H1 (cell line): Measurements from ENCODE around the gene ZBP1. TPM values are rescaled to one million over a fixed set of nuclear protein-coding genes. Genes with fewer than 3 reads are reported as not detected.

ENCODE experiments used
- CTCF ChIA-PET: fragments of 300-600 bp; sonication (Branson Sonifier 250); formaldehyde crosslinking; loops from one replicate; lab custom pipeline; 2021; ENCODE audit not compliant: partially characterized antibody; lab: Charles Lee
- POLR2A ChIA-PET: fragments of 300-600 bp; sonication (Branson Sonifier 250); formaldehyde crosslinking; loops from one replicate; lab custom pipeline; 2021; ENCODE audit warnings: inconsistent platforms; ENCODE audit not compliant: partially characterized antibody; lab: Charles Lee
- DNase-seq, 2 experiments: peaks; one replicate each; pipeline versions ENCODE4 v3.0.0 to v3.0.0-alpha.2; 2010 to 2022; ENCODE audit warnings: low spot score in 2 of 2, low read depth in 1 of 2, mixed read lengths in 1 of 2
- FAIRE-seq: peaks from 2 replicates; lab custom pipeline; 2011; peaks lifted over from hg19 to GRCh38; lab: Jason Lieb, UNC
- H2AFZ ChIP-seq: 2 replicates; pipeline ENCODE4 v1.8.1; 2012; ENCODE audit warnings: low read length, inconsistent platforms
- H2AK5ac ChIP-seq: 2 replicates; pipeline ENCODE4 v1.6.1; 2013; ENCODE audit warnings: low read depth, low read length
- H2BK120ac ChIP-seq: replicated peaks from 2 replicates; pipeline ENCODE3; 2013; ENCODE audit warnings: low read depth, low read length, inconsistent platforms
- H2BK12ac ChIP-seq: 2 replicates; pipeline ENCODE4 v1.6.1; 2013; ENCODE audit warnings: low read depth, low read length
- H2BK15ac ChIP-seq: 2 replicates; pipeline ENCODE4 v1.6.1; 2013; ENCODE audit warnings: low read length
- H2BK20ac ChIP-seq: 2 replicates; pipeline ENCODE4 v1.6.1; 2013; ENCODE audit warnings: low read length
- H2BK5ac ChIP-seq: 2 replicates; pipeline ENCODE4 v1.6.1; 2013; ENCODE audit warnings: low read depth, low read length
- H3K14ac ChIP-seq: 2 replicates; pipeline ENCODE4 v1.6.1; 2013; ENCODE audit warnings: inconsistent platforms; ENCODE audit not compliant: insufficient read length
- H3K18ac ChIP-seq: 2 replicates; pipeline ENCODE4 v1.6.1; 2013; ENCODE audit warnings: low read length; ENCODE audit errors: extremely low read depth
- H3K23ac ChIP-seq: 2 replicates; pipeline ENCODE4 v1.6.1; 2013; ENCODE audit warnings: inconsistent platforms; ENCODE audit not compliant: insufficient read length
- H3K23me2 ChIP-seq: 2 replicates; pipeline ENCODE4 v1.6.1; 2013; ENCODE audit warnings: low read depth, low read length
- H3K27ac ChIP-seq: 2 replicates; pipeline ENCODE4 v1.6.1; 2011; ENCODE audit warnings: low read depth, low read length, inconsistent platforms
- H3K27me3 ChIP-seq, 4 experiments: replicated peaks in 1 of 4; 1 replicate in 1 of 4; 2 replicates in 3 of 4; pipeline versions ENCODE4 v1.6.1 to v1.8.1; 2011 to 2013; ENCODE audit warnings: low read length in 3 of 4, mild to moderate bottlenecking in 3 of 4, inconsistent platforms in 2 of 4, mixed read lengths in 2 of 4, moderate library complexity in 1 of 4; ENCODE audit not compliant: control insufficient read depth in 3 of 4, insufficient read depth in 3 of 4; ENCODE audit errors: extremely low read depth in 1 of 4
- H3K36me3 ChIP-seq, 4 experiments: 2 replicates each; pipeline versions ENCODE4 v1.6.1 to v1.8.1; 2011 to 2013; ENCODE audit warnings: mild to moderate bottlenecking in 4 of 4, low read length in 3 of 4, moderate library complexity in 2 of 4, control low read depth in 1 of 4, inconsistent platforms in 1 of 4; ENCODE audit not compliant: insufficient read depth in 4 of 4, control insufficient read depth in 2 of 4
- H3K4ac ChIP-seq: replicated peaks from 2 replicates; pipeline ENCODE3; 2013; ENCODE audit warnings: low read length, low read depth, mixed read lengths, inconsistent platforms; ENCODE audit not compliant: insufficient read length
- H3K4me1 ChIP-seq, 4 experiments: replicated peaks in 1 of 4; 1 replicate in 1 of 4; 2 replicates in 3 of 4; pipeline versions ENCODE4 v1.6.1 to v1.8.1; 2011 to 2013; ENCODE audit warnings: low read length in 3 of 4, inconsistent platforms in 2 of 4, mixed read lengths in 1 of 4; ENCODE audit not compliant: insufficient read depth in 4 of 4, control insufficient read depth in 3 of 4
- H3K4me2 ChIP-seq, 2 experiments: 2 replicates each; pipeline versions ENCODE4 v1.6.1 to v1.8.1; 2011 to 2013; ENCODE audit warnings: low read depth in 2 of 2, low read length in 2 of 2, control low read depth in 1 of 2, inconsistent platforms in 1 of 2, mild to moderate bottlenecking in 1 of 2; ENCODE audit not compliant: insufficient read depth in 1 of 2
- H3K4me3 ChIP-seq, 4 experiments: fragments of 200-600, 300-600 bp in 1 of 4; sonication (generic), shearing (Covaris generic), sonication (Bioruptor Twin) in 1 of 4; 2 replicates each; pipeline versions ENCODE4 v1.5.1 to v1.8.1; 2011 to 2016; ENCODE audit warnings: low read length in 4 of 4, low read depth in 3 of 4, control low read depth in 2 of 4, inconsistent platforms in 2 of 4, mild to moderate bottlenecking in 2 of 4, mixed read lengths in 1 of 4, moderate library complexity in 1 of 4; ENCODE audit not compliant: insufficient read depth in 2 of 4; ENCODE audit errors: extremely low read depth in 1 of 4
- H3K56ac ChIP-seq: replicated peaks from 2 replicates; pipeline ENCODE3; 2013; ENCODE audit warnings: low read depth, mild to moderate bottlenecking, mixed read lengths, low read length, inconsistent platforms; ENCODE audit not compliant: insufficient read length
- H3K79me1 ChIP-seq: 2 replicates; pipeline ENCODE4 v1.6.1; 2013; ENCODE audit warnings: low read depth, low read length, control low read depth
- H3K79me2 ChIP-seq, 2 experiments: 2 replicates each; pipeline versions ENCODE4 v1.6.1 to v1.8.1; 2012 to 2013; ENCODE audit warnings: low read length in 2 of 2, mild to moderate bottlenecking in 2 of 2, inconsistent platforms in 1 of 2; ENCODE audit not compliant: insufficient read depth in 2 of 2, control insufficient read depth in 1 of 2
- H3K9ac ChIP-seq, 4 experiments: replicated peaks in 1 of 4; 1 replicate in 1 of 4; 2 replicates in 3 of 4; pipeline versions ENCODE4 v1.6.1 to v1.8.1; 2011 to 2013; ENCODE audit warnings: low read depth in 3 of 4, low read length in 3 of 4, control low read depth in 2 of 4, mild to moderate bottlenecking in 2 of 4, moderate library complexity in 2 of 4, inconsistent platforms in 1 of 4; ENCODE audit errors: extremely low read depth in 1 of 4
- H3K9me3 ChIP-seq, 2 experiments: 2 replicates each; pipeline versions ENCODE4 v1.6.1 to v1.8.1; 2012 to 2013; ENCODE audit warnings: mild to moderate bottlenecking in 2 of 2, moderate library complexity in 2 of 2, control low read depth in 1 of 2, inconsistent platforms in 1 of 2, low read depth in 1 of 2, low read length in 1 of 2, mixed read lengths in 1 of 2; ENCODE audit not compliant: insufficient read depth in 2 of 2
- H4K20me1 ChIP-seq, 2 experiments: replicated peaks in 1 of 2; 2 replicates each; pipeline versions ENCODE3 to v1.8.1; 2011 to 2013; ENCODE audit warnings: inconsistent platforms in 2 of 2, low read length in 2 of 2, mild to moderate bottlenecking in 1 of 2; ENCODE audit not compliant: insufficient read depth in 2 of 2, control insufficient read depth in 1 of 2
- H4K5ac ChIP-seq: 2 replicates; pipeline ENCODE4 v1.6.1; 2013; ENCODE audit warnings: low read length, low read depth, mixed read lengths, inconsistent platforms; ENCODE audit not compliant: insufficient read length
- H4K8ac ChIP-seq: 2 replicates; pipeline ENCODE4 v1.8.0; 2013; ENCODE audit warnings: mild to moderate bottlenecking, moderate library complexity, low read length, inconsistent platforms; ENCODE audit not compliant: insufficient read depth; ENCODE audit errors: extremely low read depth
- H4K91ac ChIP-seq: replicated peaks from 2 replicates; pipeline ENCODE3; 2013; ENCODE audit warnings: low read length, mixed read lengths, inconsistent platforms; ENCODE audit not compliant: insufficient read length
- E2F6 ChIP-seq: IDR thresholded peaks from 2 replicates; pipeline ENCODE4 v1.6.1; 2012; ENCODE audit warnings: inconsistent platforms
- JUN ChIP-seq: IDR thresholded peaks from 2 replicates; pipeline ENCODE4 v1.6.1; 2011; ENCODE audit warnings: low read depth, mild to moderate bottlenecking, improper control_type of control experiment, low read length
- JUND ChIP-seq: IDR thresholded peaks from 2 replicates; pipeline ENCODE4 v1.6.1; 2011; ENCODE audit warnings: mild to moderate bottlenecking, improper control_type of control experiment, low read length
- SP2 ChIP-seq: IDR thresholded peaks from 2 replicates; pipeline ENCODE4 v1.6.1; 2012; ENCODE audit warnings: mild to moderate bottlenecking, low read length, inconsistent platforms
- TAF7 ChIP-seq: optimal IDR thresholded peaks from 2 replicates; pipeline ENCODE3; 2011; ENCODE audit warnings: low read depth, mild to moderate bottlenecking, inconsistent platforms, low read length, moderate library complexity, borderline replicate concordance
- WGBS, 2 experiments: shearing (Covaris generic) in 1 of 2; methylation state at CpG; one replicate each; pipeline versions ENCODE4 v1.1.6 to v1.1.7; 2013 to 2015; ENCODE audit warnings: low lambda C conversion rate in 2 of 2, mixed read lengths in 2 of 2, inconsistent platforms in 1 of 2, low coverage in 1 of 2, missing lambda C conversion rate in 1 of 2; ENCODE audit not compliant: insufficient replicate concordance in 2 of 2, insufficient coverage in 1 of 2, insufficient read length in 1 of 2; ENCODE audit errors: extremely low coverage in 1 of 2, missing lambda C conversion rate in 1 of 2; 5-methylcytosine and 5-hydroxymethylcytosine counted together
- polyA plus RNA-seq, 7 experiments: library from polyadenylated mRNA; depleted of rRNA in 3 of 7; stranded (reverse) in 5 of 7; unstranded in 2 of 7; fragments of >200 nt in 5 of 7; fragments of 200-250 nt in 2 of 7; gene quantifications; 1 replicate in 5 of 7; 2 replicates in 1 of 7; 4 replicates in 1 of 7; pipeline versions ENCODE4 v1.2.1 to v1.2.3, GENCODE V29; 2011 to 2013; ENCODE audit warnings: missing spikeins in 2 of 7, mixed read lengths in 2 of 7
- total RNA-seq: library from RNA; stranded (reverse); fragmentation: NEBNext Ultra II Directional; extraction: Animal tissue kit (Norgen Biotek cat#: 25700); gene quantifications from 2 replicates; pipeline ENCODE4 v1.2.1, GENCODE V29; 2021

The ZBP1 gene
- total and polyA plus RNA-seq, 2 of the 8 experiments (the other 6 are each of a cell fraction or from before 2014, with no cell fraction given) = not detected

- peak overlapping the region; percentile 3; the same call in 1 of the 2 replicates for H3K18ac ChIP-seq
- H3K36me3 ChIP-seq = no peaks in the 10 kb centered on the region
- H3K56ac ChIP-seq = no peak overlapping the region
- no peak overlapping the region for H4K8ac ChIP-seq
- H3K9me3 ChIP-seq = no peaks in the 10 kb centered on the region
- no peak overlapping the region for H4K91ac ChIP-seq
- FAIRE-seq (no peak), DNase-seq (no peak)
- H3K9ac ChIP-seq = peak overlapping the region in 1 of 4 experiments; percentile 37; a peak in 1 of 7 replicates
- H3K4me2 ChIP-seq = peak overlapping the region in 1 of 2 experiments; percentile 9; a peak in 2 of 4 replicates
- H2BK15ac ChIP-seq = no peak overlapping the region
- no peak overlapping the region for H2BK20ac ChIP-seq
- no peak overlapping the region for H3K27ac ChIP-seq
- H2AK5ac ChIP-seq = no peak overlapping the region
- H3K79me1 ChIP-seq = no peaks in the 10 kb centered on the region
- H3K23me2 ChIP-seq = peaks cover 1% of the 10 kb centered on the region; the same call in 1 of the 2 replicates
- peak overlapping the region in 1 of 4 experiments; percentile 11; a peak in 1 of 8 replicates for H3K4me3 ChIP-seq
- no peaks in the 10 kb centered on the region for H3K79me2 ChIP-seq
- H3K4ac ChIP-seq = no peak overlapping the region
- no peak overlapping the region for H4K5ac ChIP-seq
- ChIA-PET CTCF (interaction anchor here (0.6 to 7.9 kb wide), 28 partner anchors 7 to 1421 kb away, joined by 3 to 67 read pairs (median 6); partner anchors contain the start of gene PCK1), POLR2A (interaction anchor here (1.9 kb wide), 1 partner anchor 50 kb away, joined by 4 read pairs; no protein-coding TSS in a partner anchor)
- no peak overlapping the region; the same call in 1 of the 2 replicates for H2BK5ac ChIP-seq
- no peak overlapping the region for H2AFZ ChIP-seq
- H3K27me3 ChIP-seq = peaks cover 0 to 4% (median 0%) of the 10 kb centered on the region in 4 experiments; a peak in 4 of 7 replicates
- H3K14ac ChIP-seq = no peak overlapping the region
- H3K23ac ChIP-seq = no peak overlapping the region
- 0 out of 2 replicates have a peak overlapping the region, but pooled peaks have one; percentile 75 for H2BK12ac ChIP-seq
- 39% methylated on average over 12 of the region's 12 CpGs; no CpG with 5 or more reads in 1 of the 2 experiments for WGBS, 2 experiments
- H2BK120ac ChIP-seq = no peak overlapping the region
- peak; percentile 48 for TF ChIP-seq E2F6
- TF ChIP-seq TAF7 = no peak
- peak; percentile 92 for TF ChIP-seq JUND
- 0 out of 2 replicates have a peak, but pooled peaks have one; percentile 46 for TF ChIP-seq JUN
- TF ChIP-seq SP2 = no peak
- no peaks in the 10 kb centered on the region for H4K20me1 ChIP-seq
- peaks cover 0 to 10% (median 3%) of the 10 kb centered on the region in 4 experiments; a peak in 4 of 7 replicates for H3K4me1 ChIP-seq
Measured at GRCh38 chr20:57573242-57573641, 47.0 kb downstream of the ZBP1 start.
